Mesenchymal stem cell (in vitro differentiated cells and primary cell): ENCODE results near the gene DNASE1L3.
A peak's percentile ranks its signal among the peaks of the same experiment; 100 is the strongest.

Experiments
- DNase-seq: peaks from one replicate; pipeline ENCODE4 v3.0.0-alpha.2; 2013
- H2AFZ ChIP-seq: one replicate; pipeline ENCODE4 v1.6.1; 2013; ENCODE audit warnings: low read depth, mild to moderate bottlenecking, control low read depth, inconsistent platforms, low read length, moderate library complexity
- H2AK5ac ChIP-seq: 2 replicates; pipeline ENCODE4 v1.6.1; 2013; ENCODE audit warnings: low read length, moderate library complexity, mild to moderate bottlenecking, inconsistent platforms; ENCODE audit not compliant: severe bottlenecking
- H2BK120ac ChIP-seq: one replicate; pipeline ENCODE4 v1.6.1; 2013; ENCODE audit warnings: low read depth, mild to moderate bottlenecking, inconsistent platforms, low read length, moderate library complexity
- H2BK12ac ChIP-seq, 2 experiments: one replicate each; pipeline ENCODE4 v1.6.1; 2013; ENCODE audit warnings: inconsistent platforms in 2 of 2, low read length in 2 of 2, mild to moderate bottlenecking in 2 of 2, moderate library complexity in 2 of 2, control low read depth in 1 of 2
- H2BK15ac ChIP-seq: one replicate; pipeline ENCODE4 v1.6.1; 2013; ENCODE audit warnings: mild to moderate bottlenecking, low read depth, inconsistent platforms; ENCODE audit not compliant: poor library complexity, severe bottlenecking
- H2BK5ac ChIP-seq: 2 replicates; pipeline ENCODE4 v1.6.1; 2013; ENCODE audit warnings: low read depth, mild to moderate bottlenecking, low read length, control low read depth, inconsistent platforms; ENCODE audit not compliant: poor library complexity, severe bottlenecking
- H3K14ac ChIP-seq, 2 experiments: one replicate each; pipeline ENCODE4 v1.6.1; 2013; ENCODE audit warnings: inconsistent platforms in 2 of 2, low read length in 2 of 2, control low read depth in 1 of 2, mild to moderate bottlenecking in 1 of 2, moderate library complexity in 1 of 2
- H3K18ac ChIP-seq, 2 experiments: one replicate each; pipeline ENCODE4 v1.6.1; 2013; ENCODE audit warnings: inconsistent platforms in 2 of 2, low read length in 2 of 2, control low read depth in 1 of 2, low read depth in 1 of 2, mild to moderate bottlenecking in 1 of 2
- H3K23ac ChIP-seq, 2 experiments: one replicate each; pipeline ENCODE4 v1.6.1; 2013; ENCODE audit warnings: inconsistent platforms in 2 of 2, low read length in 2 of 2, mild to moderate bottlenecking in 2 of 2, moderate library complexity in 2 of 2, control low read depth in 1 of 2
- H3K27ac ChIP-seq: 2 replicates; pipeline ENCODE4 v1.5.1; 2013; ENCODE audit warnings: mild to moderate bottlenecking, moderate library complexity, low read length, control low read depth, inconsistent platforms; ENCODE audit not compliant: poor library complexity, severe bottlenecking
- H3K27me3 ChIP-seq, 2 experiments: 2 replicates each; pipeline versions ENCODE4 v1.6.1 to v1.7.0; 2013; ENCODE audit warnings: low read length in 2 of 2, mild to moderate bottlenecking in 2 of 2, moderate library complexity in 2 of 2, control low read depth in 1 of 2, inconsistent platforms in 1 of 2; ENCODE audit not compliant: control insufficient read depth in 1 of 2, insufficient read depth in 1 of 2
- H3K36me3 ChIP-seq, 2 experiments: 2 replicates each; pipeline versions ENCODE4 v1.6.1 to v1.7.0; 2013; ENCODE audit warnings: low read length in 2 of 2, control low read depth in 1 of 2, inconsistent platforms in 1 of 2, low read depth in 1 of 2, mild to moderate bottlenecking in 1 of 2; ENCODE audit not compliant: insufficient read depth in 2 of 2, control insufficient read depth in 1 of 2
- H3K4ac ChIP-seq, 2 experiments: one replicate each; pipeline ENCODE4 v1.6.1; 2013; ENCODE audit warnings: inconsistent platforms in 2 of 2, low read length in 2 of 2, mild to moderate bottlenecking in 2 of 2, moderate library complexity in 2 of 2, control low read depth in 1 of 2, low read depth in 1 of 2
- H3K4me1 ChIP-seq: 2 replicates; pipeline ENCODE4 v1.6.1; 2013; ENCODE audit warnings: low read depth, low read length, control low read depth; ENCODE audit not compliant: control insufficient read depth, insufficient read depth
- H3K4me2 ChIP-seq: 2 replicates; pipeline ENCODE4 v1.6.1; 2013; ENCODE audit warnings: low read length, mild to moderate bottlenecking, inconsistent platforms; ENCODE audit not compliant: poor library complexity, severe bottlenecking
- H3K4me3 ChIP-seq, 2 experiments: 2 replicates each; pipeline versions ENCODE4 v1.5.1 to v1.7.0; 2013; ENCODE audit warnings: low read length in 2 of 2, mild to moderate bottlenecking in 2 of 2, control low read depth in 1 of 2, low read depth in 1 of 2; ENCODE audit not compliant: insufficient read depth in 1 of 2
- H3K79me1 ChIP-seq: replicated peaks from 2 replicates; pipeline ENCODE4 v1.6.1; 2013; ENCODE audit warnings: mild to moderate bottlenecking, control low read depth, low read length, inconsistent platforms; ENCODE audit not compliant: poor library complexity, severe bottlenecking
- H3K9ac ChIP-seq: 2 replicates; pipeline ENCODE4 v1.7.0; 2013; ENCODE audit warnings: mild to moderate bottlenecking, low read length, moderate library complexity
- H3K9me3 ChIP-seq: 2 replicates; pipeline ENCODE4 v1.7.0; 2013; ENCODE audit warnings: mild to moderate bottlenecking, low read length; ENCODE audit not compliant: control insufficient read depth
- H4K8ac ChIP-seq: one replicate; pipeline ENCODE4 v1.6.1; 2013; ENCODE audit warnings: inconsistent platforms, mild to moderate bottlenecking, low read length, moderate library complexity
- H4K91ac ChIP-seq: one replicate; pipeline ENCODE4 v1.6.1; 2013; ENCODE audit warnings: mild to moderate bottlenecking, low read length, inconsistent platforms
- WGBS: methylation state at CpG from one replicate; pipeline ENCODE4 v1.1.7; 2013; ENCODE audit warnings: mixed read lengths; 5-methylcytosine and 5-hydroxymethylcytosine counted together

DNASE1L3 gene

DNA sequence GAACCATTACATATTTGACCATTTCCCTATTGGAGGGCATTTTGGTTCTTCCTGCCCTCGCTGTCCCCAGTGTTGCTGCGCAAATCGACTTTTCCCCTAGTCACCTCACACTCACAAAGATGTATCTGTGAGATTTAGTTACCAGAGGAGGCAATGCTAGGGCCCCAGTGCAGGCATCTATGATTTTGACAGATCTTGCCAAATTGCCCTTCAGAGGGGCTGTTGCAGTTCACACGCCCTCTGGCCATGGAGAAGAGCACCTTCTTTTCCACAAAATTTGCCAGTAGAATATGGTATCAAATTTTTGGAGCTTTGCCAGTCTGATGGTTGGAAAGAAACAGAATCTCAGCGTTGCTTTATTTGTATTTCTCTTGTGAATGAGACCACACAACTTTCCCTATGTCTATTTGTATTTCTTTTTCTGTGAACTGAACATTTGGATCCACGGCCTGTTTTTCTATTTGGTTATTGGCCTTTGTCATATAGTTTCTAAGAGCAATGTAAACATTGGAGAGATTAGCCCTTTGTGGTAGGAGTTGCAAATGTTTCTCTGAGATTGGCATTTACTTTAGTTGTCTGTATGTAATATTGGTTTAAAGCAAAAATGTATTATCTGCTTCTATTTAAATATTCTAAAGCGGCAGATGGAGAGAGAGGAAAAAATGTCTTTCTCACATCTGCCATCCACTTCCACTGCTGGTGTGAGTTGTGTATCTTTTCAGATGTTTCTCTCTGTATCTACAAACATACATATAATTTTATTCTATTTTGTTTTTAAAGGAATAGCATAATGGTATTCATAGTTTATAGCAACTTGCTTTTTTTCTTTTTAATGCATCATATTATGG is 66.1 kb downstream of the DNASE1L3 start:
- Histone ChIP-seq H3K4me2 (no peak overlapping the region), H3K4me3 (no peak overlapping the region), H2BK12ac (no peak overlapping the region), H3K9ac (no peak overlapping the region), H3K4me1 (peaks cover 10% of the 10 kb centered on the region), H3K36me3 (peaks cover 77 to 81% of the 10 kb centered on the region in 2 experiments), H4K8ac (no peak overlapping the region), H2BK120ac (no peak overlapping the region), H3K14ac (no peak overlapping the region), H3K18ac (peak overlapping the region in 1 of 2 experiments; percentile 33), H2AFZ (no peak overlapping the region), H3K27me3 (no peaks in the 10 kb centered on the region), H4K91ac (no peak overlapping the region), H3K4ac (no peak overlapping the region), H3K23ac (no peak overlapping the region), H3K79me1 (peaks cover 32% of the 10 kb centered on the region), H2BK5ac (no peak overlapping the region), H3K9me3 (no peaks in the 10 kb centered on the region), H2BK15ac (no peak overlapping the region), H2AK5ac (no peak overlapping the region), H3K27ac (no peak overlapping the region)
- DNase-seq = no peak
- WGBS = 94% methylated on average over 6 of the region's 7 CpGs

- H3K9me3 ChIP-seq = no peaks in the 10 kb centered on the region
- H4K91ac ChIP-seq = no peak overlapping the region
- H2BK5ac ChIP-seq = no peak overlapping the region
- H2AFZ ChIP-seq = no peak overlapping the region
- no peaks in the 10 kb centered on the region for H3K27me3 ChIP-seq
- H3K14ac ChIP-seq = peak overlapping the region in 1 of 2 experiments; percentile 93
- no peak overlapping the region for H2BK120ac ChIP-seq
- H2BK12ac ChIP-seq = no peak overlapping the region
- H3K79me1 ChIP-seq = peaks cover 25% of the 10 kb centered on the region
- H2AK5ac ChIP-seq = peak overlapping the region; percentile 13
- H3K18ac ChIP-seq = no peak overlapping the region
- H3K4me3 ChIP-seq = no peak overlapping the region
- peaks cover 69 to 81% of the 10 kb centered on the region in 2 experiments for H3K36me3 ChIP-seq
- no peak overlapping the region for H3K23ac ChIP-seq
- H3K4me2 ChIP-seq = no peak overlapping the region
- no peak overlapping the region for H3K27ac ChIP-seq
- WGBS = 78% methylated on average over 9 of the region's 9 CpGs
- H3K4me1 ChIP-seq = peaks cover 10% of the 10 kb centered on the region
- peak; percentile 74 for DNase-seq
- no peak overlapping the region for H3K4ac ChIP-seq
- no peak overlapping the region for H3K9ac ChIP-seq
- H2BK15ac ChIP-seq = no peak overlapping the region
- peak overlapping the region; percentile 59 for H4K8ac ChIP-seq
Observed at GRCh38 chr3:58143417-58144055, 67.2 kb downstream of the DNASE1L3 start.
